Subcutaneous abdominal adipose tissue (tissue), 5 donors: Measurements from ENCODE around the gene NOA1.
"Not testable (repeated sequence)": the region's sequence is repeated elsewhere in the genome, so short reads cannot be mapped to it uniquely, and the experiment has no call there.

Experiments
- H3K27ac ChIP-seq: one replicate; pipeline ENCODE4 v1.7.0; 2013; ENCODE audit warnings: low read depth, mild to moderate bottlenecking, inconsistent platforms, low read length, moderate library complexity
- H3K27me3 ChIP-seq, 5 donors: one replicate each; pipeline ENCODE4 v1.7.0; 2013; ENCODE audit warnings: low read length in 5 of 5, inconsistent platforms in 1 of 5; ENCODE audit not compliant: control insufficient read depth in 5 of 5, insufficient read depth in 4 of 5
- H3K36me3 ChIP-seq, 5 donors: one replicate each; pipeline ENCODE4 v1.7.0; 2013; ENCODE audit warnings: low read length in 5 of 5; ENCODE audit not compliant: control insufficient read depth in 5 of 5, insufficient read depth in 5 of 5
- H3K4me1 ChIP-seq, 5 donors: one replicate each; pipeline ENCODE4 v1.7.0; 2013; ENCODE audit warnings: low read length in 5 of 5, mild to moderate bottlenecking in 3 of 5, moderate library complexity in 1 of 5; ENCODE audit not compliant: control insufficient read depth in 5 of 5, insufficient read depth in 5 of 5
- H3K4me3 ChIP-seq, 5 donors: one replicate each; pipeline ENCODE4 v1.7.0; 2013; ENCODE audit warnings: low read length in 5 of 5, low read depth in 1 of 5
- H3K9ac ChIP-seq, 5 donors: one replicate each; pipeline ENCODE4 v1.7.0; 2013; ENCODE audit warnings: low read length in 5 of 5, mild to moderate bottlenecking in 4 of 5, moderate library complexity in 3 of 5
- H3K9me3 ChIP-seq, 5 donors: one replicate each; pipeline ENCODE4 v1.7.0; 2013; ENCODE audit warnings: low read length in 5 of 5; ENCODE audit not compliant: control insufficient read depth in 5 of 5
- donor health status: healthy.
- donor health status: healthy.
- donor health status: healthy.
- donor health status: healthy.
- donor health status: healthy.

The NOA1 gene

DNA sequence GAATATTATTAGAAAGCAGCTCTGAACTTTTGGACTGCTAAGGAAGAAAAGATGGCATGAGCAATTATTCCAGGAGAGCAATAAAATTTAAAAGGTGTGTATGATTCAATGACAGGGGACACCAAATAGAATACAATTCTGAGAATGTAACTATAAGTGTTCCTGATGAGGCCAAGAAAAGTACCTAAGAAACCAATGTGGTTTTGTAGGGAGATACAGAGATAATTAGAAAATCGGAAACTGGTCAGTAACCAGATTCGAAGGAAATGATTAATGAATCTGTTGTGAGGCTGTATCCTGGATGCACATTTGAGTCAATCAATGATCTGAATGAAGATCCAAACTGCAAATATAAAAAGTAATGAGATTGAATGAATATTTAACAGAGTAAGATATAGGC lies 6.0 kb downstream of the NOA1 start:
- Histone ChIP-seq H3K9ac (no peak overlapping the region), H3K36me3 (peaks cover 36 to 70% (median 44%) of the 10 kb centered on the region in 5 donors)

DNA sequence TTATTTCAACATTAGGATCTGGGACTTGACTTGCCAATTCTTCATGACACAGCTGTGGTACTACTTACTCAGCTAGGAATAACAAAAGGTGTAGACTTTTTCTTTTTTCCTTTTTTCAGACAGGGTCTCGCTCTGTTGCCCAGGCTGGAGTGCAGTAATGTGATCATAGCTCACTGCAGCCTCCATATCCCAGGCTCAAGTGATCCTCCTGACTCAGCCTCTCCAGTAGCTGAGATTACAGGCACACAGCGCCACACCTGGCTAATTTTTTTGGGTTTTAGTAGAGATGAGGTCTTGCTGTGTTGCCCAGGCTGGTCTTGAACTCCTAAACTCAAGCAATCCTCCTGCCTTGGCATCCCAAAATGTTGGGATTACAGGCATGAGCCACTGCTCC lies 16.3 kb downstream of the NOA1 start:
- Histone ChIP-seq H3K27me3 (no peaks in the 10 kb centered on the region), H3K9ac (no peak overlapping the region), H3K27ac (no peak overlapping the region), H3K9me3 (no peaks in the 10 kb centered on the region), H3K36me3 (peaks cover 5 to 36% (median 25%) of the 10 kb centered on the region in 5 donors), H3K4me3 (no peak overlapping the region), H3K4me1 (peaks cover 8 to 16% (median 14%) of the 10 kb centered on the region in 5 donors)

More for the DNA sequence above, 6.0 kb downstream of the NOA1 start:
- Histone ChIP-seq H3K27ac (no peak overlapping the region), H3K27me3 (no peaks in the 10 kb centered on the region), H3K4me1 (peaks cover 5 to 16% (median 15%) of the 10 kb centered on the region in 5 donors), H3K9me3 (peaks cover 2 to 11% (median 5%) of the 10 kb centered on the region in 5 donors), H3K4me3 (no peak overlapping the region)

DNA sequence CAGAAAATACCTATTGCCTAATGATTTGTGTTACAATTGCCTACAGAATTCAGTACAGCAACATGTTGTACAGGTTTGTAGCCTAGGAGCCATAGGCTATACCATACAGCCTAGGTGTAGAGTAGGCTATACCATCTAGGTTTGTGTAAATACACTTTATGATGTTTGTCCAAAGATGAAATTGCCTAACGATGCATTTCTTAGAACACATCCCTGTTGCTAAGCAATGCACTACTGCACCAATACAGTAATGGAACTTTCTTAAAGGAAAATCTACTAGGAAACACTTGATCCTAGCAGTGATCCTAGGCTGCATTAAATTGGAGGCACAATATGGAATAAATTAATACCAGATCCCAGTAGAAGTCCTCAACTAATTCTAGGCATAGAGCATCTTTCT lies 18.3 kb downstream of the NOA1 start:
- Histone ChIP-seq H3K27ac (peak overlapping the region; percentile 39), H3K4me1 (peaks cover 8 to 16% (median 14%) of the 10 kb centered on the region in 5 donors), H3K9ac (no peak overlapping the region), H3K36me3 (peaks cover 0 to 20% (median 13%) of the 10 kb centered on the region in 5 donors), H3K9me3 (no peaks in the 10 kb centered on the region), H3K27me3 (no peaks in the 10 kb centered on the region), H3K4me3 (no peak overlapping the region)

DNA sequence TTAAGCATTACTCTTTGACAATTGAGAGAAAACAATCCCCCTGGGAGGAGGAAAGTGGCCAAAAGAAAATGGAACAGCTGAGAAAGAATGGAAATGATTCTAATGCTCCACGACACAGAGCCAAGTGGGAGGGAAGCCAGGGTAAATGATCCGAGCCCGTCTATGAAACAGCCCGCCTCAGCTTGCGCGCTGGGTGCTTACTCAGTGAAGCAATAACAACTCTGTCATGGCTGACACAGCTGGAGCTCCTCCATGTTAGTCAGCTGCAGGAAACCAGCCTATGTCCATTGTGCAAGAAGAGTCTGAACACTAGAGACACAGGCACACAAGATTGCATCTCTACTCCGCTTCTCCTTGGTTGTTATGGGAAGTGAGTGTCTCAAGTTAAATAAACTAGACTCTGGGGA lies 19.3 kb downstream of the NOA1 start:
- H3K9me3 ChIP-seq, result no peaks in the 10 kb centered on the region
- H3K27me3 ChIP-seq, result no peaks in the 10 kb centered on the region
- H3K4me3 ChIP-seq, result peak overlapping the region; percentile 1 to 40 (median 6)
- peak overlapping the region; percentile 39 for H3K27ac ChIP-seq
- peaks cover 8 to 16% (median 14%) of the 10 kb centered on the region in 5 donors for H3K4me1 ChIP-seq
- peaks cover 0 to 14% (median 6%) of the 10 kb centered on the region in 5 donors for H3K36me3 ChIP-seq
- no peak overlapping the region for H3K9ac ChIP-seq

DNA sequence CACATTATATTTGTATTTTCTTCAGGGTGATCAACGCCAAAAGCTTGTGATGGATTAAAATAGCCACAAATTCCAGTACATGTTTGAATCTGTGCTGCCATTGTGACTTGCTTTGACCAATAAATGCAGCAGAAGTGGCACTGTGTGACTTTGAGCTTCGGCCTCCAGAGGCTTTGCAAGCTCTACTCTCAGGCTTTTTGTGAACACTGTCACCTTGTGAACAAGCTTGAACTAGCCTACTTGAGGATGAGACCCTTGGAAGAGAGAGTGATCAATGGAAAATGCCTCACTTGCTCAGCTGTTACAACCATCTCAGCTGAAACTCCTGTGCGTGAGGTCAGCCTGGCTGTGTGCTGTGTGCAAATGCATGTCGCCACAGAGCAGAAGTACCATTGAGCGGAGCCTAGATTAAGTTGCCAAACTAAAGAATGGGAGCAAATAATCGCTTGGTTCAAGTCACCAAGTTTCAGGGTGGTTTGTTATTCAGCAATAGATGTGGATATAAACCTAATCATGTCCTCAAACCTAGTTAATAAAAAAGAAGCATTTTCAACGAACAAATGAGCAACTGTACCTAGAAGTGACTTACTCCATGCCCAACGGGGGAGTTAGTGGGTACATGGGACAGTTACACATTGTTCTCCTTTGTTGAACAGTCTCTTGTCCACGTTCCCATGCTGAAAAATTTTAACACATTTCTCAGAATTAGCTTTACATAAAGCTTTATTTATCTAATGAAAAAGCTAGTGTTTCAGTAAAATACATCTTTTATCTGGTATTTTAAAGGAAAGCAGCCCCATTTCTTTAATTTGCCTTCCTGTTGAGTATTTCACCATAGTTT lies 23.5 kb downstream of the NOA1 start:
- H3K4me3 ChIP-seq, result no peak overlapping the region
- H3K9me3 ChIP-seq, result no peaks in the 10 kb centered on the region
- no peaks in the 10 kb centered on the region for H3K27me3 ChIP-seq
- no peak overlapping the region for H3K27ac ChIP-seq
- H3K4me1 ChIP-seq, result peaks cover 8 to 13% (median 13%) of the 10 kb centered on the region in 5 donors
- H3K36me3 ChIP-seq, result no peaks in the 10 kb centered on the region
- no peak overlapping the region for H3K9ac ChIP-seq

DNA sequence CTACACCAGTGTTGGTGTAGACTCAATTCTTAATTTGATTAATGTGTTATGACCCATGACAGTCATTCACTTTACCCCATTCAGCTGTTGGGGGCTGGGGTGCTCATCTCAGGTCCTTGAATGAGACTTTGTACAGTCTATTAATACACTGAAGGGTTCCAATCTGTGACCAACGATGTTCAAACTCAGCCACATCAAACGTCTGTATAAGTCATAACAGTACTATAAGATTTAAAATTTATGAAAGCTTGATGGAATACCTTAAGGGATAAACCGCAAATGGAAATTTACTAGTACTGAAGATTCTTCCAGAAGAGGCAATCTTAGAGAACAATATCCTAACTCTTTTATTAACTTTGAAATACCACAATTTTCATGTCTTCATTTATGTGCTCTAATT lies 36.0 kb downstream of the NOA1 start:
- Histone ChIP-seq H3K4me1 (peaks cover 0 to 5% (median 0%) of the 10 kb centered on the region in 5 donors), H3K27me3 (no peaks in the 10 kb centered on the region), H3K36me3 (peaks cover 3 to 21% (median 11%) of the 10 kb centered on the region in 5 donors), H3K4me3 (no peak overlapping the region), H3K9me3 (no peaks in the 10 kb centered on the region), H3K27ac (no peak overlapping the region), H3K9ac (no peak overlapping the region)

DNA sequence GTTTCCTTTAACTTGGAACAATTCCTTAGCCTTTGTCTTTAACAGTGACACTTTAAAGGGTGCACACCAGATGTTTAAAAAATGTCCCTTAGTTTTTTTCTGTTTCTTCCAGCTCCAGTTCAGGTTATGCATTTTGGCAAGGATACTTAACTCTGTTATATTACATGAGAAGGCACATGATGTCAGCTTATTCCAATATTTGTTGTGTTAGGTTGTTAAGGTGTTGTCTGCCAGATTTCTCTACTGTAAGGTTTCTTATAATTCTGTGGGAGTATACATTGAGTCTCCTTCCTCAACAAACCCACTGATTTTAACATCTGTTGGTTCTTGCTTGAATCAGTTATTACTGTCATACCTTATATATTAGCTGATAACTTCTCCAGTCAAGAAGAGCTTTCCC lies 36.4 kb downstream of the NOA1 start:
- Histone ChIP-seq H3K27ac (no peak overlapping the region), H3K36me3 (peaks cover 3 to 21% (median 11%) of the 10 kb centered on the region in 5 donors), H3K27me3 (no peaks in the 10 kb centered on the region), H3K9me3 (no peaks in the 10 kb centered on the region), H3K4me1 (peaks cover 0 to 5% (median 0%) of the 10 kb centered on the region in 5 donors), H3K9ac (no peak overlapping the region), H3K4me3 (no peak overlapping the region)

DNA sequence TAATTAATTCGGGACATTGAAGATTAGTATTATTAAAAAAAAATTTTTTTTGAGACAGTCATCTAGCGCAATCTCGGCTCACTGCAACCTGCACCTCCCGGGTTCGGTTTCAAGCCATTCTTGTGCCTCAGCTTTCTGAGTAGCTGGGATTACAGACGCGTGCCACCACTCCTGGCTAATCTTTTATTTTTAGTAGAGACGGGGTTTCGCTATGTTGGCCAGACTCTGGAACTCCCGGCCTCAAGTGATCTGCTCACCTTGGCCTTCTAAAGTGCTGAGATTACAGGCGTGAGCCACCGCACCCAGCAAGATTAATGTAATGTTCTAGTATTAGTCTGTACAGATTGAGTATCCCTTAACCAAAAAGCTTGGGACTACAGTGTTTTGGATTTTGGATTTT lies 37.0 kb downstream of the NOA1 start:
- H3K36me3 ChIP-seq, result peaks cover 3 to 21% (median 11%) of the 10 kb centered on the region in 5 donors
- H3K27ac ChIP-seq, result no peak overlapping the region
- no peaks in the 10 kb centered on the region for H3K27me3 ChIP-seq
- no peaks in the 10 kb centered on the region for H3K9me3 ChIP-seq
- H3K4me3 ChIP-seq, result no peak overlapping the region
- H3K4me1 ChIP-seq, result peaks cover 0 to 5% (median 0%) of the 10 kb centered on the region in 5 donors
- H3K9ac ChIP-seq, result no peak overlapping the region

DNA sequence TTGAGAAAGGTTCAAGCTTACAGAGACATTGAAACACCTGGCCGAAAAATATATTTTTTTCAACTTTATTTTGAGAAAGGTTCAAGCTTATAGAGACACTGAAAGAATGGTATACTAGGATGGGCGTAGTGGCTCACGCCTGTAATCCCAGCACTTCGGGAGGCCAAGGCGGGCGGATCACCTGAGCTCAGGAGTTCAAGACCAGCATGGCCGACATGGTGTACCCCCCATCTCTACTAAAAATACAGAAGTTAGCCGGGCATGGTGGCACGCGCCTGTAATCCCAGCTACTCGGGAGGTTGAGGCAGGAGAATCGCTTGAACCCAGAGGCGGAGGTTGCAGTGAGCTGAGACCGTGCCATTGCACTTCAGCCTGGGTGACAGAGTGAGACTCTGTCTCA lies 37.6 kb downstream of the NOA1 start:
- H3K36me3 ChIP-seq, result peaks cover 3 to 21% (median 11%) of the 10 kb centered on the region in 5 donors
- H3K4me1 ChIP-seq, H3K9ac ChIP-seq, H3K9me3 ChIP-seq, H3K27me3 ChIP-seq, H3K4me3 ChIP-seq, H3K27ac ChIP-seq: not testable (repeated sequence)

DNA sequence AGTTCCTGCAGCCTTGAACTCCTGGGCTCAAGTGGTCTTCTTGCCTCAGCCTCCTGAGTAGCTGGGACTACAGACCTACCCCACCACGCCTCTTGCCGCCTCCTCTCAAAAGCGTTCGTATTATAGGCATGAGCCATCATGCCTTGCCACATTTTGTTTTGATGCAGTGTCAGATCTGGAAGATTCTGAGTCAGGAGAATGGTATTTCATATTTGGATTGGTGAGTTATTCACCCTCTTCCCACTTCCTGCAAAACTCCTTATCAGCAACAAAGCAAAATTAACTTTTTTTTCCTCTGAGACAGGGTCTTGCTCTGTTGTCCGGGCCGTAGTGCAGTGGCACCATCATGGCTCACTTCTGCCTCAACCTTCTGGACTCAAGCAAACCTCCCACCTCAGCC lies 40.1 kb downstream of the NOA1 start:
- Histone ChIP-seq H3K36me3 (peaks cover 3 to 21% (median 11%) of the 10 kb centered on the region in 5 donors), H3K27ac (no peak overlapping the region), H3K9me3 (no peaks in the 10 kb centered on the region), H3K9ac (no peak overlapping the region), H3K4me1 (peaks cover 0 to 14% (median 0%) of the 10 kb centered on the region in 5 donors), H3K27me3 (no peaks in the 10 kb centered on the region), H3K4me3 (no peak overlapping the region)
